Stimulated activated CD8-positive, alpha-beta memory T cell treated with anti-CD3 and anti-CD28 coated beads, Interleukin-15, amount 100 ng/mL, for 4 hours (primary cell): ENCODE data around the gene GBF1.
"Not testable (repeated sequence)": the region's sequence is repeated elsewhere in the genome, so short reads cannot be mapped to it uniquely, and the experiment has no call there.

ENCODE experiments used
- DNase-seq, 2 donors: peaks; one replicate each; pipeline ENCODE4 v3.0.0-alpha.2; 2020; ENCODE audit warnings: low read depth in 2 of 2

The GBF1 gene

DNA sequence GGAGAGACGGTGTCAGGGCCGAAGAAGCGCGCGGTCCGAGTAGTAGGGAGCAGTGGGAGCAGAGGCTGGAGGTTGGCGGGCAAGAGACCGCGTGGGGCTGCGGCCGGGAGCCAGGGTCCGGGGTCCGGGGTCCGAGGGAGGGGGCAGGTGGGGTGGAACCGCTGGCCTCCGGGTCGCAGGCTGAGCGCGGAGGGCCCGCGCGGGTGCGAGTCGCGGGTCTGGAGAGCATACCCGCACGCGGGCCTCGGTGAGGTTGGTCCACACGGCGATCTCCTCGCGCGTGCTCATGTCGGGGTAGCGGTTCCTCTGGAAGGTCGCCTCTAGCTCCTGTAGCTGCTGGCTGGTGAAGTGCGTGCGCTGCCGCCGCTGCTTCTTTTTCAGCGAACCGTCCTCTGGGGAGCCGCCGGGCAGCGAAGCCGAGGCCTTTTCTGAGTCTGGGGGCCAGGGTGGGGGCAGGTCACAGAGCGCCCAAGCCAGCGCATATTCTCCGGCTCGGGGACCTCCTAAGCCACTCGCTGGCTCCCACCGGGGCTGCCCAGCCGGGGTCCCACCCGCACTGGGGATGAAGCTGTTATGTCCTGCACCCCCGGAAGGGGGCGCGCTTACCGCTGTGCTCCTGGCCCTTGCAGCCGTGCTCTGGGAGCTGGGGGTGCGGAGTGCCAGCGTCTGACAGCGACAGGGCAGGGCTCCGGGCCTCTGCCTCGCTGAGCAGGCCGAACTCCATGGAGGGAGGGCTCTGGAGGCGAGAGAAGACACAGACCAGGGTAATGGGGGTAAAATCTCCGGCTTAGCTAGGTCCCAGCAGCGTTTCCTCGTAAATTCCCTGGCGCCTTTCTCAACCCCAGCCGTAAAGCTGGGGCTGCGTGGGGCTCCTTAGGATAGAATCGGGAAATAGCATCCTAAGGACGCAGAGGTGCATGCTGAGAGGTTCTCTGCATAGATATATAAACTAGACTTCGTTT, 13.7 kb upstream of the GBF1 start:
- peak in 1 of 2 donors; percentile 36 for DNase-seq

DNA sequence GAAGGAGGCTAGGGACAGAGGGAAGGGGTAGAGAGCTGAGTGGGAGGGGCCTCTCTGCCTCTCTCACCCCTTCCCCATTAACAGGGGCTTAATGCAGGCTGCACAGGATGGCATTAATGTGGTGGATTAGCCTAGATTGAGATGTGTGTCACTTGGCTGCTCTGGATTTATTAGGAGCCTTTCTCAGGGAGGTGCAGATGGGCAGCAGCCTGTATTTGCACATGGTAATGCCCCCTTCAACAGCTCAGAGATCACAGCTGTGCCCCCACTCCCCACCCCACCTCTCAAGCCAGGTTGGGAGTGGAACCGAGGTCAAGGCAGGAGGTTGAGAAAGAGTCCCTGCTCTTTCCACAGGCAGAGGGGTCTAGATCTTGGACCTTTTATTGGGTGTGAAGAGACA, 11.3 kb upstream of the GBF1 start:
- DNase-seq: no peak

DNA sequence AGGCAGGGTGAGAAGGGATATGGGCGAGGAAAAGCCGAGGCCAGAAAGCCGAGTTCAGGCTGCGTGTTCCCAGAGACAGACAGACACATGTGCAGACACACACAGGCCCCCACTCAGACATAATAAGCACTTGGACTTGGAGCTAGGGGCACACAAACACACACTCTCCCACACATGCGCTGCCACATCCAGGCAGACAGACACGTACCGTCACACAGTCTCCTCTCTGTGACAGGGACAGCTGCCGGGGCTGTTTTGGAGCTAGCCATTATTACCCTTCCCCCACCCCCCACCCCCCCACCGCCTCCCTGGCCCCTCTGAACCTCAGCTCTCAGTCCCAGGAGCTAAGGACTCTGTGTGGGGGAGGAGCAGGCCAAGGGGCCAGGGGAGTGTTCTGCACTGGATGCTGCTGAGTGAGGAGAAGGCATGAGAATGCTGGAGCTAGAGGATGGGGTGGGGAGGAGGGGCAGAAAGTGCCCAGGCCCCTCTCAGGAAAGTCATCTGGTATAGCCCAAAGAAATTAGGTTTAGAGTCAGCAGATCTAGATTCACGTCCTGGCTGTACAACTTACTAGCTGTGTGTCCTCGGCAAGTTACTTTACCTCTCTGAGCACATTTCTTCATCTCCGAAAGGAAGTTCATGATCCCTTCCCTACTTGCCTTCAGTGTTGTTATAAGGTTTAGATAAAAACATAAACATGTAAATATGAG, 10.3 kb upstream of the GBF1 start:
- DNase-seq: no peak

DNA sequence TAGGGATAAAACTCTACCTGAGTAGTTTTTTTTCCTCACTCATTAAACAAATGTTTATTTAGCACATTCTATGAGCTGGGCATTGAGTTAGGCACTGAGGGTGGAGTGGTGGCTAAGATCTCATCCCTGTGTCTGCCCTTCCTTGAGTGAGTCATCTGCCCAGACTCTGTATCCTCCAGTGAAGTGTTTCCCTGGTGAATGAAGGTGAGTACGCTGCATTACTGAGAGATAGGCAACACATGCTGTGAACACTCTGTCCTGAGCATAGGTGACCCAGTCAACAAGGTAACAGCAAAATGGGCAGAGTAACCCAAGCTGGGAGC, 9.8 kb upstream of the GBF1 start:
- no peak for DNase-seq

DNA sequence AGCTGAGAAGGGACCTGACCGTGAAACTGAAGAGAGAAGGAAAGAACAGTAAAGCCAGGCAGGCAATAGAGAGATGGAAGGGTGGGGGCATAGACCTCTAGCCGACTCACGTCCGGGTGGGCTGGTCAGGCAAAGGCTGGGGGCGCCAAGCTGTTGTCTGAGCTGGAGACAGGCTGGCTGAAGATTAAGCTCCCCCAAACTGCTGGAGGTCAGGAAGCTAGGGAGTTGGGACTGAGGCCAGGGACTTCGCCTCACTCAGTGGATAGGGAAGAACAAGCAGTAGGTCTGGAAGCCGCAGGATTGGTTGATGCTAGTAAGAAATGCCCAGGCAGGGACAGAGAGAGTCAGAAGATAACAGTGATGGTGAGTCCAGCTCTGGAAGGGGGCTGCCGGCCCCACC, 9.3 kb upstream of the GBF1 start:
- DNase-seq: no peak

DNA sequence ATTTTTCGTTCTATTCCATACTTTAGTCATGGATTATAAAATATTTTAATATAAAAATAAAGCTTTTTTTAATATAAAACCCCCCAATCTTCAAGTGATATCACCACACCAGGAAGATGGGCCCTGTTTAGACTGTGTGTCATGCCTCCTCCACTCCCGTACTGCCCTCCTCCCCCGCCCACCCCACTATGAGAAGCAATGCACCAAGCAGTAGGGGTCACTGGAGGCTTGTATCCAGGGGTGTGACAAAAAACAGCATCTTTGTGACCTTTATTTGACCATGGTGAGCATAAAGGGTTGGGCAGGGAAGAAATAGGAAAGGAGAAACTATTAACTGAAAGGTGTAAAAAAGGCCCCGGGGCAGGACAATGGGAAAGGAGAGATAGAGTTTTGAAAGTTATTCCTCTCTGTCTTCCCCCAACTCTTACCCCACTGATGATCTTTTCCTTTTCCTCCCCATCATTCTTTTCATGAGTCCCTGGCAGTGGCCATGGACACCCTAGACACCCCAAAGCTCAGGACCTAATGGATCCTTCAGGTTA, 7.5 kb upstream of the GBF1 start:
- no peak for DNase-seq

DNA sequence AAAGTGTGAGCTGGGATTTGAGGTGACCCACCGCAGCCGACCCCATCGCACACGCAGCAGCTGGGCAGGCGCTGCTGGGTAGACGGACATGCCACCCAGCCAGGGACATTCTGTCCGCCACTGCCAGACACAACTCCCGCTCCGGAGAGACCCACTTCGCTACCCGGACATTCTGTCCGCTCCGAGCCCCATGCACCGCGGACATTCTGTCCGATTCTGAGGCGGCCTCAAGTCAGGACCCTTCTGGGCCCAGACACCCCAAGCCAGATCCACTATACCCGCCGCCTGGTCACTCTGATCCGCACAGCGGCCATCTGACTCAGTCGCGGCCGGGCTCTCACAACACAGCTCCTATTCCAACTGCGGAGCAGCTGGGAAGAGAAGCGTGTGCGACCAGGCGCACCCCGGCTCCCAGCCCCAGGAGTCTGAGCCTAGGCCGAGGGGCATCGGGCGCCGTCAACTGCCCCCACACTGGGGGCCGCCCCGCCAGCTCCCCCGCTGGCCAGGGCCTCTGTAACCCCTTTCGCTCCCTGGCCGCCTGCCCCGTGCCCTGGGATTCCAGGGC, 4.8 kb upstream of the GBF1 start:
- no peak for DNase-seq

DNA sequence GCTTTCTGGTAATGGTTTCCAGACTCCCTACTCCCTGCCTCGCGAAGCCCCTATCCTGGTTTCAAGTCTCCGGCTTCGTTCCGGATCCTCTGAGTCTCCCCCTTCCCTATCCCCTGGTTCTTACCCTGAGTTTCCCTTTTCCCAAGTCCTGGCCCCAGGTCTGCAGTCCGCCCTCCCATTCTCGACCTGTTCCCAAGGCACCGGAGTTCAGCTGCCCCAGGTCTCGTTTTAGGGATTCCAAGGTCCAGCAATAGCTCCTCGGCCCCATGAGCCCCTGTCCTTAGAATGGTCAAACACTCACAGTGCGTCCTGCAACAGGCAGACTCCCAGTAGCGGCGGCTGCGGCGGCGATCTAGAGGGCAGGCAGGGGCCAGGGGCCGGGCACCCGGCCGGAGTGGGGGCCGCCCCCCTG, 4.3 kb upstream of the GBF1 start:
- DNase-seq: no peak

DNA sequence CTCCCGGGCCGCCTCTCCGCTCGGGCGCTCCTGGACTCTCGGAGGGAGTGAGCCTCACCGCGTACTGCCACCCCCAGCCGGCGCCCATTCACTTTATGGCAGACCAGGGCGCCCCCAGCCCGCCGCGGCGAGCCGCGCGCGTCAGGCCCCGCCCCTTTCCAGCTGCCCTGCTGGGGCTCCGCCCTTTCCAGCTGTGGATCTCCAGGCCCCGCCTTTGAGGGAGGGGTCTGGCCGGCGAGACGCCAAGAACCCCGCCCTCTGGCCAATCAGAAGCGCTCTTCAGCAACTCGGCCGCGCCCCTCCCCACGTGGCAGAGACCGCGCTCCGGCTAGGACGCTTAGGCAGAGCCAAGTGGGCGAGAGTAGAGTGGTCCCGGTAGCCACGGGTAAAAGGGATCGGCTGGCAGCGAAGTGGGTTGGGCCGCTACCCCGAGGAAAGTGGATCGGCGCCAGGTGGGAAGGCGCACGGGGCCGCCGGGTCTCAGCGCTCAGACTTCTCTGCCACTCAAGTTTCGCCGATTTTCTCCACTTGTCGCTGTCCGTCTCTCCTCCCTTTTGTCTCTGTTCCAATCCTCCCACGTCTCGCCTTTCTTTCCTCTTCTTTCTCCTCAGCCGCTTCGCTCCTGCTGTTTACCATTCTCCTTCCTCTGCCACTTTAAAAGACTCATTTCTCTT, 3.8 kb upstream of the GBF1 start, which contains the start of gene PITX3:
Gene PITX3, minus strand, starts transcription at position 69 of the 674 bp plus-strand sequence. CDS start 9,432 bp downstream, outside the sequence.
- DNase-seq: peak; percentile 73 to 77

DNA sequence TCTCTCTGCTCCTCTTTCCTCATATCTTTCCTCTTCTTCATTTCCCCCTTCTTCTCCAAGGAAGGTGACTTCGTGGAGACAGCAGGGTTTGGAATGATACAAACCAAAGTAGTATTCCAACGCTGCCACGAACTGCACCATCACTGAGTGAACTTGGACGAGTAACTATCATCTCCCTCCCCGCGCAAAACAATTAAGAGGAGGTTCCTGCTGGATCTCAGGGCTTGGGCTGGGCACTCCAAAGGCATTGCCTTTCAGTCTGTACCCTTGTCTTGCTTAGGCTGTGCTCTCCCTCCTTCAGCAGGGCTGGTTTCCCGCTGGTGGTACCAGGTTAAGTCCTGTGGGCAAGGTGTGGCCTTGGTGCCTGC, 3.2 kb upstream of the GBF1 start:
- no peak for DNase-seq

DNA sequence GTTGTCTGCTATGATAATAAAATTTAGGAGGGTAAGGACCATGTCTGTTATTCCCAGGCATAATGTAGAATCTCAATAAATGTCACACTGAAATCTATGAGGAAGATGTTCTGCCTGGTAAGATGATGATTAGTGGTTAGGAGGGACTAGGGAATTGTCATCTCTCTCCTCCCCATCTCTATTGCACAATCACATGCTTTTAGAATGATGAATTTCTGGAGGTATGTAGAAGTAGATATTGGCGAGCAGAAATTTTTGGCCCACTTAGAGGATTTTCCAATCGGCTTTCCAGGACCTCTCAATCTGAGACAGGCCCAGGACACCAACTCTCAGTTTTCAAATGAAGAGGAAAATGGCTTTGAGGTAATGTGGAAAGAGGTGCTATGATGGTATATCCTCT, 2.0 kb upstream of the GBF1 start:
- no peak for DNase-seq

DNA sequence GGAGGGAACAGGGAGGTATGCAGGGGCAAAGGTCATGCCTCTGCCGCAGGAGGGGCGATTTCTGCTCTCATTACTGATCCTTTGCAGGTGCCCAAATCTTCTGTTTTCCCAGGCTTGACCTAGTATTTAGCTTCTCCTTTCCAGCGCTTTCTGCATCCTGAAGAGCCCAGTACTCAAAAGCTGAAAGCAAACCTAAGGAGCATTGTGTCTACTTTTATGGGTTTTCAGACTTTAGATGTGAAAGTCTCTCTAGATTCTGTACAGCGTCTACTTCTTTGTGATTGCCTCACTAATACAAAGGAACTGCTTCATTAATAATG, 560 bp downstream of the GBF1 start:
- DNase-seq: no peak

DNA sequence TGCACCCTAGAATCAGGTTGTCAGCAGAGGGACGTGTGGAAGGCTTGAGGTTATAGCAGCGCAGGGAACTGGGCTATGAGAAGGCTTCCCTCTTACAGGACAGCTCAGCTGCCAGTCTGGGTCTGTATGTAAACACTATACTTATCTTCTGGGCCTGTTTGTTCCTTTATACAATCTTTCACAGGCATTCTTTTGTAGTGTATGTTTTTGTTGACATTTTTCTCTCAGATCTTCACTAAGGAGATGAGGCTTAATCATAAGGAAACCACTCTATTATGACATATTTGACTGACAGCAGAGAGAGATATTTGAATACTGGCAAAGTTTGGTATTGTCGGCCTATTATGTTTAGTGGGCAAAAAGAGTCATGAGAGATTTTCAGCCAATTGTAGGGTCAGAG, 929 bp downstream of the GBF1 start:
- no peak for DNase-seq

DNA sequence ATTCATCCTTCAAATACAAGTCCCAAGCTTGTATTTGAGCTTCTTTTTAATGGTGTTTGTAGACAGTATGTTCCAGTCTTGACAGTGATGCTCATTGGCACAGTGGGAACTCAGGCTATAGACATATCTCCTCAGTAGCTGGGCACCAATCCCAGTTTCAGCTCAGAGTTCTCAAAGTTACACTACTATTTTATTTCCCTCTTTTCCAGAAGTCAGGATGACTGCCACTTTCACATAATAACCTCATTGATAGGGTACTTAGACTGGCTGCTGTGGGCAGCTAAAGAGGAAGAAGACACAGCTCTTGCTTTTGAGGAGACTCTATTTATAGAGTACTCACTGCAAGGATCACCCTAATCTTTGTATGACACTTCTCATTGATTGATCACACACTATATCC, 2.4 kb downstream of the GBF1 start:
- DNase-seq: no peak

DNA sequence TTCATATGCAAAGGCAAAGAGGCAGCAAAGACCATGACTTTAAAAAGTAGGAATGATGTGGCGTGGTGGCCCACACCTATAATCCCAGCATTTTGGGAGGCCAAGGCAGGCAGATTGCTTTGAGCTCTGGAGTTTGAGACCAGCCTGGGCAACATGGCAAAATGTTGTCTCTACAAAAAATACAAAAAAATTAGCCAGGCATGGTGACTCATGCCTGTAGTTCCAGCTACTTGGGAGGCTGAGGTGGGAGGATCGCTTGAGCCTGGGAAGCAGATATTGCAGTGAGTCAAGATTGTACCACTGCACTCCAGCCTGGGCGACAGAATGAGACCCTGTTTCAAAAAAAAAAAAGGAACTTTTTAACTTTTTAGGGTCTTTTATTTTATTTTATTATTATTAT, 7.2 kb downstream of the GBF1 start:
- not testable (repeated sequence) for DNase-seq

DNA sequence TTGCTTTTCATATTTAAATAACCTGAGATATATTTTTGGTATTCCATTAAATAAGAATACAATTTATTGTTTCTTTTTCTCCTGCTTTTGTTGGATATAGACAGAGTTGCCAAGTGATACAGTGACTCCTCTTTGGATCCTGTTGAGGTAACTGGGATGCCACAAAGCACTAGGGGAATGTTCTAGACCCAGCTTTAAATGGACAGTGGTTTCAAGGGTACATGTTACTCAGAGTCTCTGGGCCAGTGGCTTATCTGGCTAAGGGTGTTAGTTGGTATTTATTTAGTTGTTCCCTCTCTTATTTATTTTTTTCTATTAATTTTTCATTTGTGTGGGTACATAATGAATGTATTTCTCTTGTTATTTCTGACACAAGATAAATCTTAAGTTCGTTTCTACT, 9.1 kb downstream of the GBF1 start:
- DNase-seq: no peak

DNA sequence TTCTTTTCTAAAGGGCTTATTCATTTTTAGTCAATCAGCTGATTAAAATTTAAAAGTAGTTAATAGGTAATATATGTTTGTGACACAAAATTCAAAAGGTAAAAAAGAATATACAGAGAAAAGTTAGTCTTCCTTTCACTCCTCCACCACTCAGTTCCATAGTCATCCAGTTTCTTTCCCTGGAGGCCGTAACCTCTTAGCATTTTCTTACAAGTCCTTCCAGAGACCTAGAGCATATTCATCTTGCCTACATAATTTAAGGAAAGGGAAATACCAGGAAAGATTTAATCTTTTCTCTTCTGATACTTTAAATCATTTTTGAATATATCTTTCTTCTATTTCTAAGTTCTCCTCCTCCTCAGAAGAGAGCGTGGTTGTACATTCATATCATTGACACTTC, 10.1 kb downstream of the GBF1 start:
- DNase-seq: no peak

DNA sequence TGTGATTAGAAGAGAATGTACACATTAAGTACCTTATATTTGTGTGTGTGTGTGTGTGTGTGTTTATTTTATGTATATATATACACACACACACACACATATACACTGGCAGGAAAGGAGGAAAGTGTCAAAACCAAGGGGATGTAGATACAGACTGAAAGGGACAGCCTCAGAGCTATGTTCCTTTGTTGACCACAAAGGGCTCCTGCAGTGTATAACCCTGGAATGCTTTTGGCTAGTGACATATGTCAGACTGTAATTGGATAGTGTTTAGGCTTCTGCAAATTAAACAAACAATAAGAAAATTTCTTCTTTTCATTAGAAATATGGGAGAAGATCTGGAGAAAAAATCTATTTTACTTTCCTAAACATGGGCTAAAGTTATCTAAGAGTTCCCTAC, 15.9 kb downstream of the GBF1 start:
- no peak for DNase-seq

DNA sequence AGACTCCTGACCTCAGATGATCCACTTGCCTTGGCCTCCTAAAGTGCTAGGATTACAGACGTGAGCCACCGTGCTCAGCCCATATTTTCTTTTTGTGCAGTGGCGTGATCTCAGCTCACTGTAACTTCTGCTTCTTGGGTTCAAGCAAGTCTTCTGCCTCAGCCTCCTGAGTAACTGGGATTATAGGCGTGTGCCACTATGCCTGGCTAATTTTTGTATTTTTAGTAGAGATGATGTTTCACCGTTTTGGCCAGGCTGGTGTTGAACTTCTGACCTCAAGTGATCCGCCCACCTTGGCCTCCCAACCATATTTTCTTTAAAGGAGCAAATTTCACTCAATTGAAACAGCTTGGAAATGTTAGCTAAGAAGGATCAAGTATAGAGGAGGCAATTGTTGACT, 16.5 kb downstream of the GBF1 start:
- no peak for DNase-seq

DNA sequence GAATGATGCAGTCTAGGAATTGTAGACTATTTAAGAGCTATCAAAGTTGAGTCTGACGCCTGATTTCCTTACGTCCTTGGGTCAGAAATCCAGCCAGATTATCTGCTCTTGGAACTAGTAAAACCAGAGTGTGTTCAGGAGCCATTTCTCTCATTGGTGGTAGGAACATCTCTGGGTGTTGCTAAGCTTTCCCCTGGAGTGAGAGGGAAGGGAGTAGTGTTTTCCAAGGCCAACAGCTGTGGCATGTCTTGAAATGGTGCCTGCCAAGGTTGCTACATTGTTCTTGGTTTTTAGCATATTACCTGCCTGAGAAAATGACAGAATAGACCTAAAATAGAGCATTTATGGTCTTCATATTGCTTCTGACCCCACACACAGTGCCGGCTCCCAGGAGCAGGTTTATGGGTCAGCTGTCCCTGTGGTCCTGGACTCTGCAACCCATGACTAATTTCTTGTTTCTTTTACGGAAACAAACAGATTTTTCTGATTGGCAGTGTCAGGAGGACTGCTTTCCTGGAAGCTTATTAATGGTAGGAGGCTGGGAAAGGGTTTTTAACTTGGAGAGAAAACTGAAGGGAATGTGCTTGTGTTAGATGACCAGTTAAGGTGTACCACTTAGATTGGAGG, 17.5 kb downstream of the GBF1 start:
- DNase-seq: no peak

DNA sequence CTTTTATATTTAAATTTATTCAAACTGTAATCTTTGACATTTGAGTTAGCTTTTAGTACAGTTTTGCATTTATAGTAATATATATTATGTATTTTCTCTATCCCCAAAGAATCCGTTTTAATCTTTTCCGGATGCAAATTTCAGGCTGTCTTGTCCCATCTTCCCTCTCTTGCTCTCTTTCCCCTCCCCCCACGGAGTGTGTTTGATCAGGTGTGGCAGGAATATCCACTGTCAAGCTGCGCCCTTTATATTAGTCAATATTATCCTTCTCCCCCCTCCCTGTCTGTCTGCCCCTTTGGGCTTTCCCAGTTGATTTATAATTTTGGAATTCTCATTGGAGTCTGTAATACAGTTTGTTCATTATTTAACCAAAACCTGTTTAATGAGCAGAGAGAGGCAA, 19.0 kb downstream of the GBF1 start:
- no peak for DNase-seq

DNA sequence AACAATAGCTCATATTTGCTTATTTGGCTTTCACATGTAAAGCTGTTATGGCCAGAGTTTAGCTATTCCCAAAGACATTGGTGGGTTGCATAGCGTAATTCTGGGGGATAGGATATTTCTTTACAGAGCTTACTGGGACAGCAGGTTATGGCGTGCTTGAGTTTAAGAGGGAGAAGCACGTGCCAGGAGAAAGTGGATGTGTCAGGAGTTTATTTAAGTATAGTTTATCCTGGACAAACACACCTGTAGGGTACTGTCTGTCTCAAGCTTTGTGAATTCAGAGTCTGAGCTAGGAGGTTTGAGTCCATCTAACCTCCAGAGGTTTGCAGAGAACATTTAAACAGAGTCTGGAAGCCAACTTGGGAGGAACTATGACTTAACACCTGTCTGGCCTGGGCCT, 21.3 kb downstream of the GBF1 start:
- no peak for DNase-seq
